Tongue (tissue), 2 donors: ENCODE measurements around the gene DDX27. TPM values are rescaled to one million over a fixed set of nuclear protein-coding genes. Genes with fewer than 3 reads are reported as not detected.
A peak's percentile ranks its signal among the peaks of the same experiment; 100 is the strongest.

Experiments used
- DNase-seq: peaks from one replicate; pipeline ENCODE4 v3.0.0-alpha.2; 2015
- total RNA-seq: library from RNA; depleted of rRNA; stranded (reverse); fragments of >200 nt; gene quantifications from one replicate; pipeline ENCODE4 v1.2.3, GENCODE V29; 2014

Gene DDX27
- total RNA-seq, 1 donor from 2014 or later, result 28.7 TPM

DNA sequence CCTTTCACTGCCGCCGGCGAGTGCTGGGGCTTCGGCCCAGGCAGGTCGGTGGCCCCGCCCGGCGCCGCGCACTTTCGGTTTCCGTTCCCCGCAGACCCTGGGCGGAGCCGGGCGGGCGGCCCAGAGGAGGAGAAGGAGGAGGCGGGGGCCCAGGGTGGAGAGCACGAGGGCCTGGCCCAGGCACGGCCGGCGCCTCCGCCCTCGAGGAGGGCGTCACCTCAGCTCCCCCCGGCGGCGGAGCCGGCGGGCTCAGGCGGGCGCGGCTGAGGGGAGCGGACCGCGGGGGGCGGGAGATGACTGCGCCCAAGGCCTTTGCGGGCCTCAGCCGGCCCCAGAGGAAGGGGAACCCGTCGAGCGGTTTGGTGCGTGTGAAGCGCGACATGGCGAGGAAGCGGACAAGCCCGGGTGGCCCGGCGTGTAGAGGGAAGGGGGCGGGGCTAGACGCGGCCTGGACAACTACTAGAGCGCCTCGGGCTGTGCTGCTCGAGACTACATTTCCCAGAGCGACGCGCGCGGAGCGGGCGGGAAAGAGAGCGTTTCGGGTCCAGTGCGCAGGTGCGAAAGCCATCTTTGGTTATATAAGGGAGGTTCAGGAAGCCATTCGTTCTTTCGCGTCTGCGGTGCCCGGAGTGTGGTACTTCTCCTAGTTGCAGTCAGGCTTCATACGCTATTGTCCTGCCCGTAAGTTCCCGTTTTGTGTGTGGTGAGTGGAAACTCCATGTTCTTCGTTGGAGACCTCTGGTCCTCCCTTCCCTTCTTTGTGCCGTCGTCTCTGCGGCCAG lies 59.0 kb downstream of the DDX27 start, which contains the start of gene ZNFX1:
Gene ZNFX1 (minus strand): TSS at position 22 of the 782 bp plus-strand sequence. CDS start 2,218 bp downstream, outside the sequence.
- peak; percentile 100 for DNase-seq

DNA sequence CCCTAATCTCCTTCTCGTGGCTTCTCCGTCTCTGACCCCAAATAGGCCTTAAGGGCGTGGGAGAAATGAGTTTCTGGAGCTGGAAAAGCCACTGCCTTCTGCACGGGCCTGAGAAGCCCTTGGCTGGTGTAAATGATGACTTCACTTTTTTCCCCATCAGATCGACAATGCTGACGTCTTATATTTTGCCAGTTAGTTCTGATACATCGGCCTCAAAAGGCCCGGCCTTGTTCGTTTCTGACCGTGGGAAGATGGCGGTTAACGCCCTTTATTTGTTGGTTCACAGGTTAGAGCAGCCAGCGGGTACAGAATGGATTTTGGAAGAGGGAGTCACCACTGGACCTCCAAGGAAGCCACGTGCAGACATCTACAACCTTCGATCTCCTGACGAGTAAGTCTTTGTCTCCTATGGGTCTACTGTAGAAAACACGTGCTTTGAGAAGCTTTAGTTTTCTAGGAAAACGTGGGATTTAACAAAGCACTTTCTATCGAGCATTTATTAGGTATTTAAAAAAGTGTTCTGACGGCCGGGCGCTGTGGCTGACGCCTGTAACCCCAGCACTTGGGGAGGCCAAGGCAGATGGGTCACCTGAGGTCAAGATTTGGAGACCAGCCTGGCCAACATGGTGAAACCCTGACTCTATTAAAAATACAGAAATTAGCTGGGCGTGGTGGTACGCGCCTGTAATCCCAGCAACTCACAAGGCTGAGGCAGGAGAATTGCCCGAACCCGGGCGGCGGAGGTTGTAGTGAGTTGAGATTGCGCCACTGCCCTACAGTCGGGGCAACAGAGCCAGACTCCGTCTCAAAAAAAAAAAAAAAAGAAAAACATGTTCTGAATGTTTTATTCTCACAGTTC lies 59.8 kb downstream of the DDX27 start:
- no peak for DNase-seq

DNA sequence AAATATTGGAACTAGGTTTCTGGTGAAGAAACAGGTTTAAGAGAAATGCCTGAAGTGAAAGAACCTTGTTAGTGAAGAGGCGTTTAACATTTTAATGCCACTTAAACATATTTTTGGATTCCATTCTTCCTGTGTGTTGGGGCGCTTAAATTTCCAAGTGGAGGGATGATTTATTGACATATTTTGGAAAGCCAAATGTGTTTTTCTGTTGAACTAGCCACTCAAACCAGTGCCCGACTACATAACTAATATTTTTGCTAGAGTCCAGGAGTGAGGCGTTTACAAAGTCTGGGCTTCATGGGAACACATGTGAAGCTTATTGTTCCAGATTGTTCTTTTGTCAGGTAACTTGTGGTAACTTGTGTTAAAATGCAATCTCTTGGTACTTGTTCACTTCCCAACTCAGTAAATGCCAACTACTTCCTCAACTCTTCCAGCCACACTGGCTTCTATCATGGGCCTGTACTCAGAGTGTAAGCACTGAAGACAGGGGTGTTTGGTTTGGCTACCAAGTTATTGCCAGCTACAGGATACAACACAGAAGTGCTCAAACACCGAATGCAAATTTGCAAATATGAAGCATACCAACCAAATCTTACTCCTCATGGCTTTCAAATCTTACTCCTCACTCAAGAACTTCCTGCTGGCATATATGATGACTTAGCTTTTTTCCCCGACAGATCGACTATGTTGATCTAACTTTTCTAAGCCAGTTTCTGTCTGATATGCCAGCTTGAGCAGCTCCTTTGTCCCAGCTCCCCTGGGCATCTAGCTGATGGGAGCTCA lies 60.7 kb downstream of the DDX27 start:
- DNase-seq, result no peak

GRCh38 chr20:49280463-49281058 lies 61.3 kb downstream of the DDX27 start:
- no peak for DNase-seq

GRCh38 chr20:49281059-49281912 lies 62.1 kb downstream of the DDX27 start:
- DNase-seq, result no peak

GRCh38 chr20:49281913-49282467 lies 62.8 kb downstream of the DDX27 start:
- DNase-seq, result no peak

- no peak for DNase-seq
Measured at GRCh38 chr20:49282584-49283171, 63.5 kb downstream of the DDX27 start.

- no peak for DNase-seq
Measured at GRCh38 chr20:49283176-49283702, 64.0 kb downstream of the DDX27 start.

- DNase-seq, result no peak
Measured at GRCh38 chr20:49283703-49284625, 64.7 kb downstream of the DDX27 start.

GRCh38 chr20:49284818-49285217 lies 65.6 kb downstream of the DDX27 start:
- no peak for DNase-seq

GRCh38 chr20:49285233-49285668 lies 66.0 kb downstream of the DDX27 start:
- no peak for DNase-seq

- DNase-seq, result no peak
Measured at GRCh38 chr20:49285813-49286494, 66.7 kb downstream of the DDX27 start.

- DNase-seq, result no peak
Measured at GRCh38 chr20:49286689-49287551, 67.7 kb downstream of the DDX27 start.

DNA sequence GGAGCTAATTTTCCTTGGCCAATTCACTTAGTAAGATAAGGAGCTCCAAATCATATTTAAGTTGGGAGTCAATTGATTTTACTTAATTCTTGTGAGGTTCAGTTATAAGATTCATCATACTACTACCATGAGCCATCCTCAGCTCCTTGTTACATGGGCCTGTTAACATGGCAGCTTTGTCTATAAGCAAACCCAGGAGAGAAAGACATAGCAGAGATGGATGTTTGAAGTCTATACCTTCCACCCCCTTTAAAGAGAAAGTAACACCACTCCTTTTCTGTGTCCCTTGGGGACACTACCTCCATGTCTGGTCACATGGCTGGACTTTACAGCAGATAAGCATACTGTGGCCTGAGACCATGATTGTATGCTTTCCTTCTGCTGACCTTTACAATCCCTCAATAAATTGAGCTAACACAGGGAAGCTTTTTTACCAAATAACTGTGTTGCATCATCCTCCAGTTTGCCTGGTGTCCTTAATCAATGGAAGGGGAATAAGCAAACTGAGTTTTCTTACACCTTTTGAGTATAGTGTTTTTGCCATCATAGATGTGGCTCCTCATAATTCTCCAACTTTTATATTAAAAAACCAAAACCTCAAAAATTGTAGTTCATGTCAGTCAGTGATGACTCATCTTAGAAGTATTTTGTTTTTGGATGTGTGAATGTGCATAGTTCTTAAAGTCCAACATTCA lies 68.5 kb downstream of the DDX27 start:
- no peak for DNase-seq

- no peak for DNase-seq
Measured at GRCh38 chr20:49288250-49288751, 69.1 kb downstream of the DDX27 start.
